ENCODE results near the gene PERM1. TPM values are rescaled to one million over a fixed set of nuclear protein-coding genes. Genes with fewer than 3 reads are reported as not detected.

The PERM1 gene
- total RNA-seq, 1 donor from 2014 or later = not detected

GRCh38 chr1:975365-975764, 6.5 kb downstream of the PERM1 start:
- no peak for DNase-seq
- Histone ChIP-seq H3K27ac (no peak overlapping the region), H3K9me3 (no peaks in the 10 kb centered on the region), H3K36me3 (no peaks in the 10 kb centered on the region), H3K4me3 (no peak overlapping the region), H3K27me3 (ENCODE audit: low read depth) (peaks cover 55% of the 10 kb centered on the region), H3K4me1 (peaks cover 11% of the 10 kb centered on the region)
- ATAC-seq = no peak
- intact Hi-C loops (cut with DNase I) = no loop called here
- TF ChIP-seq CTCF (IDR thresholded peaks at IDR 0.05) = no peak

GRCh38 chr1:974687-975328, 7.1 kb downstream of the PERM1 start:
- no peaks in the 10 kb centered on the region for H3K9me3 ChIP-seq
- intact Hi-C loops (cut with DNase I) = no loop called here
- H3K4me3 ChIP-seq = no peak overlapping the region
- no peaks in the 10 kb centered on the region for H3K36me3 ChIP-seq
- peaks cover 58% of the 10 kb centered on the region for H3K27me3 ChIP-seq (ENCODE audit: low read depth)
- no peak overlapping the region for H3K27ac ChIP-seq
- ATAC-seq (no peak), DNase-seq (no peak)
- peaks cover 11% of the 10 kb centered on the region for H3K4me1 ChIP-seq
- TF ChIP-seq CTCF (IDR thresholded peaks at IDR 0.05) = no peak

- Histone ChIP-seq H3K36me3 (no peaks in the 10 kb centered on the region), H3K4me1 (peaks cover 11% of the 10 kb centered on the region), H3K27ac (no peak overlapping the region), H3K9me3 (no peaks in the 10 kb centered on the region), H3K27me3 (ENCODE audit: low read depth) (peaks cover 64% of the 10 kb centered on the region), H3K4me3 (no peak overlapping the region)
- no peak for DNase-seq
- ATAC-seq = no peak
- intact Hi-C loops (cut with DNase I) = no loop called here
- no peak for TF ChIP-seq CTCF (IDR thresholded peaks at IDR 0.05)
Observed at GRCh38 chr1:974293-974640, 7.6 kb downstream of the PERM1 start.

GRCh38 chr1:973459-974292, 8.2 kb downstream of the PERM1 start:
- no peak for DNase-seq
- no peaks in the 10 kb centered on the region for H3K36me3 ChIP-seq
- intact Hi-C loops (cut with DNase I) = no loop called here
- TF ChIP-seq CTCF (IDR thresholded peaks at IDR 0.05) = no peak
- no peak for ATAC-seq
- H3K27me3 ChIP-seq (ENCODE audit: low read depth) = peaks cover 65% of the 10 kb centered on the region
- H3K27ac ChIP-seq = no peak overlapping the region
- H3K4me1 ChIP-seq = peaks cover 11% of the 10 kb centered on the region
- no peaks in the 10 kb centered on the region for H3K9me3 ChIP-seq
- no peak overlapping the region for H3K4me3 ChIP-seq

- H3K27me3 ChIP-seq (ENCODE audit: low read depth) = peaks cover 69% of the 10 kb centered on the region
- DNase-seq = no peak
- no peaks in the 10 kb centered on the region for H3K36me3 ChIP-seq
Observed at GRCh38 chr1:972726-973458, 9.0 kb downstream of the PERM1 start.

More at GRCh38 chr1:972726-973458, 9.0 kb downstream of the PERM1 start:
- H3K9me3 ChIP-seq = no peaks in the 10 kb centered on the region
- no peak for ATAC-seq
- peaks cover 11% of the 10 kb centered on the region for H3K4me1 ChIP-seq
- no peak overlapping the region for H3K4me3 ChIP-seq
- intact Hi-C loops (cut with DNase I) = no loop called here
- H3K27ac ChIP-seq = no peak overlapping the region
- TF ChIP-seq CTCF (IDR thresholded peaks at IDR 0.05) = no peak
